Stimulated activated CD4-positive, alpha-beta T cell treated with anti-CD3 and anti-CD28 coated beads, Interleukin-2, amount 100 ng/mL, for 48 hours (primary cell): ENCODE data around the gene CEACAM3.
"Not testable (repeated sequence)": the region's sequence is repeated elsewhere in the genome, so short reads cannot be mapped to it uniquely, and the experiment has no call there.

Experiments used
- DNase-seq, 2 donors: peaks; one replicate each; pipeline ENCODE4 v3.0.0-alpha.2; 2020

The CEACAM3 gene

GRCh38 chr19:41796362-41796761, at the start of gene CEACAM3:
CEACAM3 (plus strand) TSS chr19:41796587; CDS start chr19:41796678, 91 bp downstream.
- no peak for DNase-seq

- peak; percentile 44 to 46 for DNase-seq
Observed at GRCh38 chr19:41746593-41747227, 49.7 kb upstream of the CEACAM3 start.

- no peak for DNase-seq
Observed at GRCh38 chr19:41748012-41748411, 48.4 kb upstream of the CEACAM3 start.

GRCh38 chr19:41750248-41751134, 45.9 kb upstream of the CEACAM3 start:
- DNase-seq = not testable (repeated sequence)

GRCh38 chr19:41753159-41753558, 43.2 kb upstream of the CEACAM3 start:
- peak; percentile 81 to 83 for DNase-seq

- peak; percentile 63 to 74 for DNase-seq
Observed at GRCh38 chr19:41753936-41754529, 42.4 kb upstream of the CEACAM3 start.

- no peak for DNase-seq
Observed at GRCh38 chr19:41755328-41755913, 41.0 kb upstream of the CEACAM3 start, which contains the start of gene CEACAM6. CEACAM6 (plus strand) TSS chr19:41755530; CDS start chr19:41755639, 109 bp downstream.

- DNase-seq = no peak
Observed at GRCh38 chr19:41758846-41759245, 37.5 kb upstream of the CEACAM3 start.

GRCh38 chr19:41767115-41767514, 29.3 kb upstream of the CEACAM3 start:
- no peak for DNase-seq

GRCh38 chr19:41768105-41768504, 28.3 kb upstream of the CEACAM3 start:
- DNase-seq = not testable (repeated sequence)

GRCh38 chr19:41769608-41770007, 26.8 kb upstream of the CEACAM3 start:
- DNase-seq = no peak

GRCh38 chr19:41771410-41771809, 25.0 kb upstream of the CEACAM3 start:
- DNase-seq = no peak

GRCh38 chr19:41774515-41774980, 21.8 kb upstream of the CEACAM3 start:
- DNase-seq = peak; percentile 30 to 41

- DNase-seq = no peak
Observed at GRCh38 chr19:41776700-41777099, 19.7 kb upstream of the CEACAM3 start.

GRCh38 chr19:41783612-41784011, 12.8 kb upstream of the CEACAM3 start:
- no peak for DNase-seq

GRCh38 chr19:41784312-41784711, 12.1 kb upstream of the CEACAM3 start:
- no peak for DNase-seq

GRCh38 chr19:41784743-41785142, 11.6 kb upstream of the CEACAM3 start:
- no peak for DNase-seq

- peak; percentile 66 for DNase-seq
Observed at GRCh38 chr19:41785653-41786052, 10.7 kb upstream of the CEACAM3 start.

GRCh38 chr19:41787055-41787454, 9.3 kb upstream of the CEACAM3 start:
- DNase-seq = no peak

- not testable (repeated sequence) for DNase-seq
Observed at GRCh38 chr19:41788518-41788917, 7.9 kb upstream of the CEACAM3 start.

- DNase-seq = not testable (repeated sequence)
Observed at GRCh38 chr19:41789053-41789452, 7.3 kb upstream of the CEACAM3 start.

- DNase-seq = peak; percentile 42 to 67
Observed at GRCh38 chr19:41792513-41793413, 3.6 kb upstream of the CEACAM3 start.
